HepG2 (cell line): ENCODE measurements around the gene FYB2. TPM values are rescaled to one million over a fixed set of nuclear protein-coding genes. Genes with fewer than 3 reads are reported as not detected.

Source experiments
- ATAC-seq: fragments of 200-7000 bp; cut with Tn5 transposase; 3 replicates; pipeline ENCODE4 v1.9.1; 2020; ENCODE audit warnings: mild to moderate bottlenecking, moderate library complexity
- BruUV-seq: library from RNA; stranded (reverse); fragments of 400-500 nt; replicated peaks from 2 replicates; lab custom pipeline; 2021; lab: Mats Ljungman, UMichigan
- CTCF ChIA-PET: fragments of 300-600 bp; formaldehyde crosslinking; extraction: SDS; loops from one replicate; lab custom pipeline; 2021; ENCODE audit warnings: low total read pairs, inconsistent platforms, low intra/inter-chr PET ratio; lab: Yijun Ruan, JAX
- POLR2A ChIA-PET: fragments of 350-600 bp; sonication (Branson Sonifier 250); formaldehyde crosslinking; loops from one replicate; lab custom pipeline; 2020; ENCODE audit warnings: antibody characterized with exemption, inconsistent platforms; lab: Yijun Ruan, JAX
- DNase-seq: peaks from one replicate; pipeline ENCODE4 v3.0.0-alpha.2; 2015; ENCODE audit warnings: low spot score
- FAIRE-seq: peaks from 3 replicates; lab custom pipeline; 2011; peaks lifted over from hg19 to GRCh38; lab: Jason Lieb, UNC
- H2AFZ ChIP-seq: one replicate; pipeline ENCODE4 v1.6.1; 2011; ENCODE audit warnings: low read length, inconsistent platforms
- H3K27ac ChIP-seq: fragments of 300-600 bp; 3 replicates; pipeline ENCODE4 v1.8.0; 2011; ENCODE audit warnings: mixed run types, mild to moderate bottlenecking, mixed read lengths, low read length, inconsistent platforms; ENCODE audit not compliant: insufficient read depth; ENCODE audit errors: extremely low read length
- H3K27me3 ChIP-seq, 2 experiments: fragments of 200-600 bp in 1 of 2; 2 replicates in 1 of 2; 3 replicates in 1 of 2; pipeline versions ENCODE4 v1.6.0 to v1.8.0; 2011; ENCODE audit warnings: low read length in 2 of 2, mild to moderate bottlenecking in 2 of 2, moderate library complexity in 2 of 2, inconsistent platforms in 1 of 2; ENCODE audit not compliant: insufficient read depth in 2 of 2, control insufficient read depth in 1 of 2
- H3K36me3 ChIP-seq, 2 experiments: fragments of 200-600 bp in 1 of 2; replicated peaks in 1 of 2; 2 replicates in 1 of 2; 3 replicates in 1 of 2; pipeline versions ENCODE4 v1.5.1 to v1.8.0; 2011; ENCODE audit warnings: low read length in 2 of 2, inconsistent platforms in 1 of 2; ENCODE audit not compliant: insufficient read depth in 2 of 2, control insufficient read depth in 1 of 2
- H3K4me1 ChIP-seq: 2 replicates; pipeline ENCODE4 v1.5.1; 2012; ENCODE audit warnings: low read length, inconsistent platforms; ENCODE audit not compliant: insufficient read depth
- H3K4me2 ChIP-seq: 2 replicates; pipeline ENCODE4 v1.6.0; 2011; ENCODE audit warnings: low read depth, low read length, inconsistent platforms
- H3K4me3 ChIP-seq, 3 experiments: fragments of 200-600 bp in 1 of 3; sonication (generic), shearing (Covaris generic) in 1 of 3; replicated peaks in 1 of 3; 2 replicates each; pipeline ENCODE4 v1.5.1; 2011 to 2016; ENCODE audit warnings: low read length in 3 of 3, inconsistent platforms in 2 of 3, low read depth in 2 of 3, mild to moderate bottlenecking in 2 of 3, control low read depth in 1 of 3, mixed read lengths in 1 of 3; ENCODE audit not compliant: insufficient read depth in 1 of 3
- H3K79me2 ChIP-seq: one replicate; pipeline ENCODE4 v1.6.1; 2011; ENCODE audit warnings: low read length, inconsistent platforms; ENCODE audit not compliant: insufficient read depth
- H3K9ac ChIP-seq: 2 replicates; pipeline ENCODE4 v1.6.0; 2011; ENCODE audit warnings: mild to moderate bottlenecking, low read depth, low read length, inconsistent platforms; ENCODE audit not compliant: insufficient read depth
- H3K9me3 ChIP-seq: 2 replicates; pipeline ENCODE4 v1.5.1; 2012; ENCODE audit warnings: mild to moderate bottlenecking, low read length
- H4K20me1 ChIP-seq: 2 replicates; pipeline ENCODE4 v1.6.0; 2011; ENCODE audit warnings: inconsistent platforms, mild to moderate bottlenecking, low read length, moderate library complexity; ENCODE audit not compliant: insufficient read depth
- CCAR2 ChIP-seq: fragments of 200-400 bp; formaldehyde crosslinking; optimal IDR thresholded peaks from 2 replicates; pipeline ENCODE3; 2018; ENCODE audit warnings: low read depth, mild to moderate bottlenecking, low read length, moderate library complexity
- KDM2A ChIP-seq: sonication (generic); formaldehyde crosslinking; IDR thresholded peaks from 2 replicates; pipeline ENCODE4 v1.4.0; 2020; ENCODE audit warnings: low read depth, missing genetic modification reagents, borderline replicate concordance
- KLF13 ChIP-seq: sonication (generic); formaldehyde crosslinking; IDR thresholded peaks from 2 replicates; pipeline ENCODE4 v1.4.0; 2020; ENCODE audit warnings: mild to moderate bottlenecking, missing genetic modification reagents
- MBD4 ChIP-seq: IDR thresholded peaks from 2 replicates; pipeline ENCODE4 v1.6.1; 2012; ENCODE audit warnings: low read length, inconsistent platforms, borderline replicate concordance
- RXRA ChIP-seq: sonication (generic); formaldehyde crosslinking; IDR thresholded peaks from 2 replicates; pipeline ENCODE4 v1.5.1; 2020; ENCODE audit warnings: missing genetic modification reagents
- SMC3 ChIP-seq: IDR thresholded peaks from 2 replicates; pipeline ENCODE4 v1.6.1; 2011; ENCODE audit warnings: low read length, improper control_type of control experiment
- SP1 ChIP-seq, 2 experiments: fragments of 450-650 bp in 1 of 2; sonication (generic) in 1 of 2; formaldehyde crosslinking in 1 of 2; IDR thresholded peaks; 2 replicates each; pipeline versions ENCODE4 v1.4.0 to v1.6.1; 2016 to 2020; ENCODE audit warnings: missing genetic modification reagents in 1 of 2
- SRY ChIP-seq: sonication (generic); formaldehyde crosslinking; IDR thresholded peaks from 2 replicates; pipeline ENCODE4 v1.8.0; 2022; ENCODE audit warnings: mild to moderate bottlenecking, missing genetic modification reagents
- ZNF546 ChIP-seq: sonication (generic); formaldehyde crosslinking; conservative IDR thresholded peaks from 2 replicates; pipeline ENCODE4 v1.8.1; 2023; ENCODE audit warnings: mild to moderate bottlenecking, missing genetic modification reagents
- ZNF710 ChIP-seq: sonication (generic); formaldehyde crosslinking; IDR thresholded peaks from 2 replicates; pipeline ENCODE4 v1.5.0; 2020; ENCODE audit warnings: mild to moderate bottlenecking, missing genetic modification reagents, borderline replicate concordance
- ZSCAN25 ChIP-seq: sonication (generic); formaldehyde crosslinking; IDR thresholded peaks from 2 replicates; pipeline ENCODE4 v1.8.0; 2022; ENCODE audit warnings: mild to moderate bottlenecking, missing genetic modification reagents
- WGBS: methylation state at CpG from one replicate; pipeline ENCODE4 v1.1.6; 2017; ENCODE audit warnings: low lambda C conversion rate; 5-methylcytosine and 5-hydroxymethylcytosine counted together
- in situ Hi-C: cut with HindIII; loops from 2 replicates; pipeline ENCODE4 v1.10.0; 2017; ENCODE audit warnings: low pct_unique_long_range_greater_than_20kb; ENCODE audit not compliant: extremely low pct_ligation_motif_present
- intact Hi-C: fragments of 100-400 bp; cut with micrococcal nuclease; formaldehyde crosslinking; loops from one replicate; pipeline ENCODE4 v1.10.0; 2022; ENCODE audit not compliant: unreplicated experiment
- polyA plus RNA-seq, 8 experiments: library from polyadenylated mRNA; depleted of rRNA in 3 of 8; stranded (reverse) in 7 of 8; unstranded in 1 of 8; fragments of >200 nt; fragmentation: Illumina TruSeq in 4 of 8; extraction: Trizol in 4 of 8; gene quantifications; 2 replicates each; pipeline versions ENCODE4 v1.2.1 to v1.2.3, GENCODE V29; 2011 to 2016; ENCODE audit warnings: low read depth in 4 of 8, missing spikeins in 1 of 8, mixed read lengths in 1 of 8; ENCODE audit not compliant: insufficient read depth in 1 of 8
- total RNA-seq, 5 experiments: library from RNA; depleted of rRNA; stranded (reverse); fragments of >200 nt; fragmentation: Illumina TruSeq; extraction: Trizol; gene quantifications; 2 replicates each; pipeline ENCODE4 v1.2.3, GENCODE V29; 2016; ENCODE audit warnings: low read depth in 1 of 5

FYB2 gene
- total and polyA plus RNA-seq, 2 of the 13 experiments (the other 11 are each of a cell fraction or from before 2014, with no cell fraction given), result 1.2 to 2.7 TPM

GRCh38 chr1:56845343-56845742, 26.1 kb upstream of the FYB2 start:
- Histone ChIP-seq H3K27me3 (no peaks in the 10 kb centered on the region), H3K4me2 (no peak overlapping the region), H3K4me1 (0 out of 2 replicates have a peak, but pooled peaks cover 10% of the 10 kb centered on the region), H3K36me3 (no peaks in the 10 kb centered on the region), H3K9ac (no peak overlapping the region), H3K4me3 (no peak overlapping the region), H2AFZ (no peak overlapping the region), H3K9me3 (no peaks in the 10 kb centered on the region), H3K79me2 (no peaks in the 10 kb centered on the region), H3K27ac (no peak overlapping the region), H4K20me1 (no peaks in the 10 kb centered on the region)
- WGBS, result 80% methylated on average over 2 of the region's 3 CpGs
- no peak for ATAC-seq
- CTCF ChIA-PET, result no interaction called here
- no TSS peak for BruUV-seq
- no peak for TF ChIP-seq ZNF546
- TF ChIP-seq SRY (CRISPR knock-in tag), result no peak
- no peak for TF ChIP-seq SP1 (IDR thresholded peaks at IDR 0.05)
- no peak for TF ChIP-seq SP1 (CRISPR knock-in tag; IDR thresholded peaks at IDR 0.05)
- no peak for TF ChIP-seq MBD4
- no peak for TF ChIP-seq CCAR2
- no peak for TF ChIP-seq ZSCAN25 (CRISPR knock-in tag)
- no peak for TF ChIP-seq KLF13 (CRISPR knock-in tag)
- no peak for TF ChIP-seq RXRA (CRISPR knock-in tag)
- no peak for TF ChIP-seq ZNF710
- TF ChIP-seq KDM2A (CRISPR knock-in tag), result no peak
- no peak for TF ChIP-seq SMC3
- no peak for FAIRE-seq
- no peak for DNase-seq
- in situ Hi-C loops, result loop anchor here (25.0 kb wide), 2 partner anchors 442 to 1192 kb away; no protein-coding TSS in a partner anchor
- POLR2A ChIA-PET, result interaction anchor here (0.6 kb wide), 1 partner anchor 9 kb away, joined by 3 read pairs; no protein-coding TSS in a partner anchor
- intact Hi-C loops, result no loop called here
